Measurements from ENCODE around the gene CCNL2. TPM values are rescaled to one million over a fixed set of nuclear protein-coding genes. Genes with fewer than 3 reads are reported as not detected.
"Not testable (repeated sequence)": the region's sequence is repeated elsewhere in the genome, so short reads cannot be mapped to it uniquely, and the experiment has no call there.

The CCNL2 gene
- 100 to 1,000 TPM in 1 of 2 experiments, 10 to 100 TPM in 1; 97.7 to 108 TPM for total RNA-seq

DNA sequence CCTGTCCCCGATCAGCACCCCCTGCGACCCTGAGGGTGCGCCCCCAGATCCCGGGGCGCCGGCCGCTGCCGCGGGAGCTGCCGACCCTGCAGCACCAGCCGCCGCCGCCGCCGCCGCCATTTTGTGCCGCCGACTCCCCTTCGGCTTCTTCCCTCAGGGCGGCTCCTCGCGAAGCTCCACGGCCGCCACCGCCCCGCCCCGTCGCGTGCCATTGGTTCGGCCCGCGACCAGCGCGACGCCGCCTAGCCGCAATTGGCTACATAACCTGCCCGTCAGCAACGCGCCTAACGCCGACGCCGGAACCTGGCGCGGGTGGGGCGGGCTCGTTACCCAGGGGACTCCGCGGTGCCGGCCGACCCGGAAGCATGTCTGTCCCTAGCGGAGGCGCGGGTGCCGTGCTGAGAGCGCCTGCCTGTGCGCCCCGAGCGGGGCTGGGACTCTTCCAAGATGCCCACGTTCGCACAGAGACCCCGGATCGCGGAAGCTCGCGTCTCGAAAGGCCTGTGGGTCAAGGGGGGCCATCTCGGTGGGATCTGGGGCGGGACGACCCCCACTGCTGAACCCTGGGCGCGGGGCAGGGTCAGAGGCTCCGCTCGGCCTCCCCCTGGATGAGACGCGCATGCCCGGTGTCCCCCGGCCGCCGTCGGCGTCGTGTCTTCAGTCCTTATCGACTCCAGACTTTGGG, at the start of gene CCNL2:
CCNL2 (minus strand) TSS at position 149 of the 685 bp plus-strand sequence; CDS start at position 120, 29 bp downstream.
- H3K36me3 Mint-ChIP-seq (ENCODE audit: low read depth), result peaks cover 52% of the 10 kb centered on the region
- peak within 1 kb of the TSS; percentile 91 for H3K4me3 Mint-ChIP-seq
- H3K9me3 Mint-ChIP-seq, result no peaks in the 10 kb centered on the region
- intact Hi-C loops (cut with micrococcal nuclease), result loop anchor here (1.0 to 2.0 kb wide), 5 partner anchors 8 to 175 kb away; partner anchors contain the start of genes ATAD3A, AURKAIP1, MRPL20 and SSU72
- no peaks in the 10 kb centered on the region for H3K27me3 Mint-ChIP-seq (ENCODE audit: low read depth)
- peak within 1 kb of the TSS; percentile 85 for H3K27ac Mint-ChIP-seq
- DNase-seq, result peak; percentile 99
- H3K4me1 Mint-ChIP-seq (ENCODE audit: low read depth), result peaks cover 57% of the 10 kb centered on the region
- CTCF ChIA-PET, result interaction anchor here (0.8 to 2.6 kb wide), 4 partner anchors 10 to 42 kb away, joined by 3 to 14 read pairs (median 4); no protein-coding TSS in a partner anchor

DNA sequence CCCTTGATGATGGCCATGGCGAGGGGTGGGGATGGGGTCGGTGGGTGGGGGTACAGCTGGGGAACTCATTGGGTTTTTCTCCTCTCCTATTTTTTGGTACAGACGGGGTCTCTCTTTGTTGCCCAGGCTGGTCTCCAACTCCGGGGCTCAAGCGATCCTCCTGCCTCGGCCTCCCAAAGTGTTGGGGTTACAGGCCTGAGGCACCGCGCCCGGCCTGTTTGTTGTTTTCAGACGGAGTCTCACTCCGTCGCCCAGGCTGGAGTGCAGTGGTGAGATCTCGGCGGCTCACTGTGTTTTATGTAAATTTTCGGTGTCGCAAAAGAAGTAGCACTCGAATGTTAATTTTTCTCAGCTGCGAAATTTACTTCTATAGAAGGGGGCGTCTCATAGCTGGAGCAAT, 47.5 kb upstream of the CCNL2 start:
- H3K9me3 Mint-ChIP-seq; H3K27ac Mint-ChIP-seq; DNase-seq; intact Hi-C loops (cut with micrococcal nuclease); H3K4me1 Mint-ChIP-seq (ENCODE audit: low read depth); H3K4me3 Mint-ChIP-seq; H3K36me3 Mint-ChIP-seq (ENCODE audit: low read depth); CTCF ChIA-PET; H3K27me3 Mint-ChIP-seq (ENCODE audit: low read depth): not testable (repeated sequence)

DNA sequence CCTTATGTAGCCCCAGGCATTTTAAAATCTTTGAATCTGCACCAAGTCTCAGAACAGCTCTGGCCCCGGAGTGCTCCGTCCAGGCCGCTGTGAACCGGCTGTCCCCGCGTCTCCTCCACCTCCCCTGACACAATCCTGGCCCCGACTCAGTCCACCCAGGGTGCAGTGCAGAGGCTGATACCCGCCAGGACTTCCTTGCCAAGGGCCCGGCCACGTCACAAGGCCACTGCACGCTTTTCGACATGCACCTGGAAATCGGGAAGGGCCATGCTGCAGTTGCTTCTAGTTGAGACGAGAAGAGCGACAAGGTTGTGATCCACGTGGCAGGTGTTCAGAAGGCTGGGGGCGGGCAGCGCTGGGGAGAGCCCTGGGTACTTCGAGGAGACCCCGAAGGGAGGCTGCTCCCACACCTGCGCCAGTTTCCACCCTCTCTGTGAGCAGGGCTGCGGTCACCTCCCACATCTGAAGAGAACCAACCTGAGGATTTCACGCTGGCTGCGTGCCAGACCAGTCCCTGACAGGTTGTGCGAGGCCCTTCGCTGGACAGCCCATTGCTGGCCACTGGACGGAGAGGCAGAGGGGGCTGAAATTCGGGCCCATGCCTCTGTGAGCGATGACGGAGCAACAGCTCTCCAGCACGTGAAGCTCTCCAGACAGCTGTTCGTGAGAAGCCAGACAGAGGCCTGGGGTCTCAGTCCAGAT, 43.1 kb upstream of the CCNL2 start:
- DNase-seq, result no peak
- CTCF ChIA-PET, result interaction anchor here (0.6 to 2.5 kb wide), 3 partner anchors 13 to 63 kb away, joined by 3 to 11 read pairs (median 3); no protein-coding TSS in a partner anchor
- intact Hi-C loops (cut with micrococcal nuclease), result no loop called here
- Mint-ChIP-seq H3K9me3 (no peaks in the 10 kb centered on the region), H3K4me1 (ENCODE audit: low read depth) (peaks cover 3% of the 10 kb centered on the region), H3K4me3 (no peak overlapping the region), H3K27me3 (ENCODE audit: low read depth) (peaks cover 10% of the 10 kb centered on the region), H3K36me3 (ENCODE audit: low read depth) (no peaks in the 10 kb centered on the region), H3K27ac (no peak overlapping the region)

DNA sequence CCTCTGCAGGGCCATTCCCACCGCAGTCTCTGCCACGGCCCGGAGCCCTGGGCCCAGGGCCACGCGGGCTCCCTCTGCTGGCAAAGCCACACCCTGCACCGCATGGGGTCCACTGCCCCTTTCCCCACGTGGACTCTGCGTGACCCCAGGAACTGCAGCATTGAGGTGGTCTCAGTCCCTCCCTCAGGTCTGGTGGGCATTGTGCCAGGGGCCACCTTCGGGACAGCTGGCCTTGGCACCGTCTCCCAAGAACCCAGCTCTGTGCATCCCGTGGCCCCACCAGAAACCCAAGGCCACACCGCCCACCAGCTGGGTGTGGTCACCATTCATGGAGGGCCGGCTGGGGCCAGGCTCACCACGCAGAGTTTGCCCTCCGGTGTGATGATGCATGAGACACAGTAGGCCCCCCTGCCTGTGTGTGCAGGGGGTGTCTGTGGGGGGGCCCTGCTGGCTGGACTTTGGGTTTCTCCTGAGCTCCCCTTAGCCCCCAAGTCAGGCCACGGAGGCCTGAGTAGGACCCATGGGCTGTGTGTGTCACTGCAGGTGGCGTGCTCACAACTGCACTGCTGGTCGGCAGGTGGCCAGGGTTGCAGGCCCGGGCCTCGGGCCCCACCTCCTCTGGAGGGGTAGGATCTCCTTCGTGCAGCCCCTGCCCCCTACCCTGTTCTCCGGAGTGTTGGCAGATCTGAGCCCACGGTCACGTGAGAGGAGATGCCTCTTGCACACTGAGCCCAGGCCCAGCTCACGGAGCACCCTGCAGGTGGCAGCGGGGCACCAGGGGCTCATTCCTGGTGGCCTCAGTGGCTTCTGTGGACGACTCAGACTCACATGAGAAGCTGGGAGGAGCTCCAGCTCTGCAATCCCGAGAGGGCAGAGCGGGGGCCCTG, 42.1 kb upstream of the CCNL2 start:
- peaks cover 5% of the 10 kb centered on the region for H3K4me1 Mint-ChIP-seq (ENCODE audit: low read depth)
- H3K9me3 Mint-ChIP-seq, result no peaks in the 10 kb centered on the region
- no peaks in the 10 kb centered on the region for H3K36me3 Mint-ChIP-seq (ENCODE audit: low read depth)
- H3K4me3 Mint-ChIP-seq, result no peak overlapping the region
- intact Hi-C loops (cut with micrococcal nuclease), result loop anchor here (1.0 kb wide), 2 partner anchors 64 to 66 kb away; partner anchors contain the start of gene AURKAIP1
- H3K27me3 Mint-ChIP-seq (ENCODE audit: low read depth), result peaks cover 14% of the 10 kb centered on the region
- peak; percentile 60 for DNase-seq
- CTCF ChIA-PET, result interaction anchor here (0.6 to 2.5 kb wide), 14 partner anchors 9 to 311 kb away, joined by 3 to 14 read pairs (median 4); partner anchors contain the start of gene CCNL2
- no peak overlapping the region for H3K27ac Mint-ChIP-seq

DNA sequence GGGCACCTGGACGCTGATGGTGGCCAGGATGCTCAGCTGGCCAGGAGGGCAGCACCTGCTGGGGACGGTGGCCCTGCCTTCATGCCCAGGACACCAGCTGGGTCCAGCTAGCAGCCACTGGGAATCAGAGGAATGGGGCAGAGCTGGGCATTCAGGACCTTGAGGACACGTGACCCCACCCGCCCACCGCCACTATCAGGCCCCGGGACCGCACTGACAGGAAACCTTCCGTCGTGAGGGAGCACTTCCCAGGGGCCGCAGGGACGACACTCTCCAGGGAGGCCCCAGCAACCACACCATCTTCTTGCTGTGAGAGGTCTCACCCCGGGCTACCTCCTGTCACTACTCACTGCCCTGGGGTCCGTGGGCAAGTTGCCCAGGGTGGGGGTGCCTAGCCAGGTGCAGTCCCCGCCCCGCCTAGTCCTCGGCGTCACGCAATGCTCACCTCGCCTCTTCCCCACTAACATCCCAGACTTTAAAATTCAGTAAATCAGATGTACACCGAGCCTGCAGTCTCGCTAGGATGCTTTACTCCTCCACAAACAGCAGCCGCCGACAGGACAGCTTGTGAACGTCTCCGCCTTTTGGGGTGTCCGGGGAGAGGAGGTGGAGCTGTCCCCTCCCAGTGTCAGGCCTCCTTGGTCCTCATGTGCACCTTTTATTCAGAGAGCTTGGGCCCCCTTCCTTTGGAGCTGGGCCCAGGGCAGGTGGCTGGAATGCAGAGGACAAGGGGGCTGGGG, 41.3 kb upstream of the CCNL2 start:
- no peaks in the 10 kb centered on the region for H3K36me3 Mint-ChIP-seq (ENCODE audit: low read depth)
- no peak for DNase-seq
- CTCF ChIA-PET, result interaction anchor here (0.6 to 2.5 kb wide), 10 partner anchors 8 to 311 kb away, joined by 3 to 14 read pairs (median 4); partner anchors contain the start of gene CCNL2
- peaks cover 6% of the 10 kb centered on the region for H3K4me1 Mint-ChIP-seq (ENCODE audit: low read depth)
- no peaks in the 10 kb centered on the region for H3K9me3 Mint-ChIP-seq
- peaks cover 18% of the 10 kb centered on the region for H3K27me3 Mint-ChIP-seq (ENCODE audit: low read depth)
- H3K4me3 Mint-ChIP-seq, result no peak overlapping the region
- intact Hi-C loops (cut with micrococcal nuclease), result loop anchor here (1.0 kb wide), 2 partner anchors 65 kb away; partner anchors contain the start of gene AURKAIP1
- no peak overlapping the region for H3K27ac Mint-ChIP-seq

DNA sequence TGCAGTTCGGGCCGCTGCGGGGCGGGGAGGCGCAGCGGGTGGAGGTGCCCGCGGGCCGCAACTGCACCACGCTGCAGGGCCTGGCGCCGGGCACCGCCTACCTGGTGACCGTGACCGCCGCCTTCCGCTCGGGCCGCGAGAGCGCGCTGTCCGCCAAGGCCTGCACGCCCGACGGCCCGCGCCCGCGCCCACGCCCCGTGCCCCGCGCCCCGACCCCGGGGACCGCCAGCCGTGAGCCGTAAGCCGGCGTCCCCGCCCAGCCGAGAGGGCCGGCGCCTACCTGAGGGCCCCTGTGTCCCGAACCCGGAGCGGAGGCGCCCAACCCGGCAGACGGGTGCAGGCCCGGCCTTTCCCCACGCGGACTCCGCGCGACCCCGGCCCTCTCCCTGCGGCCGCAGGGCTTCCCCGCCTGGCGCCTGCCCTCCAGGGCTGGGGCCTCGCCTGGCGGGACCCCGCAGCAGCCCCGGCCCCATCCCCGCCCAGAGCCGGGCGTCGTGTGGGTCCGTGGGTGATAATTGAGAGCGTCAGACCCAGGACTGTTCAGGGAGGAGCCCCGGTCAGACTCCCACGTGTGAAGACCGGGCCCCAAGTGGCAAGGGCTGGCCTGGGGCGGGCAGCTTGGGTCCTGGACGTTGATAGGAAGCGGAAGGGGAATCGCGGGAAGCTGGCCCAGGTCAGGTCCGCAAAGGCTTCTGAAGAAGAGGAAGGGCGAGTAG, 40.6 kb upstream of the CCNL2 start:
- intact Hi-C loops (cut with micrococcal nuclease), result no loop called here
- H3K9me3 Mint-ChIP-seq, result no peaks in the 10 kb centered on the region

DNA sequence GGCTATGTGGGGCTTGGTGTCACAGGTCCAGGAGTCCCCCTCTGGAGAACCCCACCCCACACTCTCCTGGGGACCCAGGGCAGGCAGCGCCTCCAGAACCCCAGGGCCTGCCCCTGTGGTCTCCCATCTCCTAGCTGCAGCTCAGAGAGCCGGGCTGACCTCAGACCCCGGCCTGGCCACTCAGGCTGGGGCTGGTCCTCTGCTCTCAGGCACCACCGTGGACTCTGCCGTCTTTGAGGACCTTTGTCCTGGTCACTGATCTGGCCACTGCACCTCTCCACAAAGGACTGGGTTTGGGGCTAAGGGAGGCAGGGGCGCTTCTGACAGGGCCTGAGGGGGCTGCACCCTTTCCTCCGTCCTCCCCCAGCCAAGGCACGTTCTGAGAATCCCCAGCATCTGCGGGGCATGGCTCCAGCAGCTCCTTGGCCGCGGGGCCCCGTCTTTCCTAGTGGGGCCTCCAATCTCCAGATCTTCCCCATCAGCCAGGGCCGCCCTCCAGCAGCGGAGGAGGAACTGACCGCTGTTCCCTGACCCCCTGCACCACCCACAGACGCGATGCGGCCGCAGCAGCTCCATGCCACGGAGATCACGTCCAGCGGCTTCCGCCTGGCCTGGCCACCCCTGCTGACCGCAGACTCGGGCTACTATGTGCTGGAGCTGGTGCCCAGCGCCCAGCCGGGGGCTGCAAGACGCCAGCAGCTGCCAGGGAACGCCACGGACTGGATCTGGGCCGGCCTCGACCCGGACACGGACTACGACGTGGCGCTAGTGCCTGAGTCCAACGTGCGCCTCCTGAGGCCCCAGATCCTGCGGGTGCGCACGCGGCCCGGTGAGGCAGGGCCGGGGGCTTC, 39.6 kb upstream of the CCNL2 start:
- H3K36me3 Mint-ChIP-seq (ENCODE audit: low read depth), result no peaks in the 10 kb centered on the region
- intact Hi-C loops (cut with micrococcal nuclease), result no loop called here
- H3K27ac Mint-ChIP-seq, result no peak overlapping the region
- CTCF ChIA-PET, result no interaction called here
- H3K27me3 Mint-ChIP-seq (ENCODE audit: low read depth), result peaks cover 23% of the 10 kb centered on the region
- H3K4me3 Mint-ChIP-seq, result no peak overlapping the region
- H3K4me1 Mint-ChIP-seq (ENCODE audit: low read depth), result peaks cover 11% of the 10 kb centered on the region
- no peak for DNase-seq
- H3K9me3 Mint-ChIP-seq, result no peaks in the 10 kb centered on the region

More for the DNA sequence above, 40.6 kb upstream of the CCNL2 start:
- H3K27ac Mint-ChIP-seq, result no peak overlapping the region
- peaks cover 11% of the 10 kb centered on the region for H3K4me1 Mint-ChIP-seq (ENCODE audit: low read depth)
- CTCF ChIA-PET, result interaction anchor here (1.1 to 2.5 kb wide), 4 partner anchors 11 to 62 kb away, joined by 4 to 14 read pairs (median 8); partner anchors contain the start of gene CCNL2
- peaks cover 23% of the 10 kb centered on the region for H3K27me3 Mint-ChIP-seq (ENCODE audit: low read depth)
- no peak overlapping the region for H3K4me3 Mint-ChIP-seq
- no peak for DNase-seq
- H3K36me3 Mint-ChIP-seq (ENCODE audit: low read depth), result no peaks in the 10 kb centered on the region

DNA sequence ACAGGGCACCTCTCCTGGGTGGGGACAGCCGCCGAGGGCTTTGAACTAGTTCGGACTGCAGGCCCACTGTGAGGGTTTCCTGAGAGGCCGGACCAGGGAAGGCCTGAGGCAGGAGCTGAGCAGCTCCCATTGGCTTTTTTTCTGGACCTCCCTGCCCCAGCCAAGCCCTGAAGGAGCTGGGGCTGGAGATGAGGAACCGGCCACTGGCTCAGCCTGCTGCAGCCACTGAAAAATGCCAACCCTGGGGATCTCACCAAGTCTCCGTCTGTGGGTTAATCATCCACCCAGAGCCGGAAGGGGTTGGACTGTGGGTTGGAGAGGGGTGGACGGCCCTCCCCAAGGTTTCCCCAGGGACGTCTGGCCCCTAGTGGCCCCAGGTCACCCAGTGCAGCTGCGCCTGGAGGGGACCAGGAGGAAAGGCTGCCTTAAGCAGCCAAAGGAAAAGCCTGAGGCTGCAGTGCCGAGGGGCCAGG, 38.8 kb upstream of the CCNL2 start:
- no peak overlapping the region for H3K4me3 Mint-ChIP-seq
- CTCF ChIA-PET, result no interaction called here
- no peak for DNase-seq
- intact Hi-C loops (cut with micrococcal nuclease), result no loop called here
- peaks cover 23% of the 10 kb centered on the region for H3K27me3 Mint-ChIP-seq (ENCODE audit: low read depth)
- H3K4me1 Mint-ChIP-seq (ENCODE audit: low read depth), result peaks cover 14% of the 10 kb centered on the region
- no peaks in the 10 kb centered on the region for H3K9me3 Mint-ChIP-seq
- H3K36me3 Mint-ChIP-seq (ENCODE audit: low read depth), result no peaks in the 10 kb centered on the region
- no peak overlapping the region for H3K27ac Mint-ChIP-seq

DNA sequence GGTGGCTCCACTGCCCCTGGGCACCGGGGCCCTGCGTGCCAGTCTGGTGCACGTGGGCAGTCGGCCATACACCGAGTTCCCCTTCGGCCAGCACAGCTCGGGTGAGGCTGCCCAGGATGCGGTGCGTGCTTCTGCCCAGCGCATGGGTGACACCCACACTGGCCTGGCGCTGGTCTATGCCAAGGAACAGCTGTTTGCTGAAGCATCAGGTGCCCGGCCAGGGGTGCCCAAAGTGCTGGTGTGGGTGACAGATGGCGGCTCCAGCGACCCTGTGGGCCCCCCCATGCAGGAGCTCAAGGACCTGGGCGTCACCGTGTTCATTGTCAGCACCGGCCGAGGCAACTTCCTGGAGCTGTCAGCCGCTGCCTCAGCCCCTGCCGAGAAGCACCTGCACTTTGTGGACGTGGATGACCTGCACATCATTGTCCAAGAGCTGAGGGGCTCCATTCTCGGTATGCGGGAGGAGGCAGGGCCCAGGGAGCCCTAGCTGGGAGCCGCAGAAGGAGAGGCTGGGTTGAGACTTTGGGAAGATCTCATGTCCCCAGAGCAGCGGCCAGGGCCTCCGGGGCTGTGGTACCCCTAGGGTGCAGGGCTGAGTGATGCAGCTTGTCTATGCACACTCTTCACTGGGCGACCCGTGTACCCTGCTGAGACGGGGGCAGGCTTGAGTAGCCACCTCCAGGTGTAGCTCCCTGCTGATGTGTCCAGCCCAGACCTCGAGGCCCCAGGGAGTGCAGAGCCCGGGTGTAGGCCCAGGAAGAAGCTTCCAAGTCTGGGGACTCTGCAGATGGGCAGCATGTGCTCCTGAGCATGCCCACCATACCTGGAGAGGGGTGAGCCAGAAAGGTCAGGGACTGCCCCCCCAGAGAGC, 38.1 kb upstream of the CCNL2 start:
- Mint-ChIP-seq H3K9me3 (no peaks in the 10 kb centered on the region), H3K27ac (no peak overlapping the region), H3K36me3 (ENCODE audit: low read depth) (no peaks in the 10 kb centered on the region), H3K27me3 (ENCODE audit: low read depth) (peaks cover 25% of the 10 kb centered on the region), H3K4me1 (ENCODE audit: low read depth) (peaks cover 14% of the 10 kb centered on the region), H3K4me3 (no peak overlapping the region)
- CTCF ChIA-PET, result no interaction called here
- intact Hi-C loops (cut with micrococcal nuclease), result no loop called here
- no peak for DNase-seq

DNA sequence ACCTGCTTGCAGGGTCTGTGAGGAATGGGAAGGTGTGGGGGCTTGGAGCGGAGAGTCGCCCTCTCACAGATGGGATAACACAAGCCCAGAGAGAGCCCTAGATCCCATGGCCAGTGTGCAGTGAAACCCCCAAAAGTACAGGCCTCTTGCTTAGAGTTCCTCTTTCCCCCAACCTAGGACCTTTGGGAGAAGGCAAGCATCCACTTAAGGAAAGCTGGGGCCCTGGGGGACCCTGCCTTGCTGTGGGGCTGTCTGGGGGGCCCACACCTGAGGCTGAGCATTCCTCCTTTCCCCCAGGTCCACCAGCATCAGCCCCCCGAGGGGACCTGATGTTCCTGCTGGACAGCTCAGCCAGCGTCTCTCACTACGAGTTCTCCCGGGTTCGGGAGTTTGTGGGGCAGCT, 37.5 kb upstream of the CCNL2 start:
- H3K9me3 Mint-ChIP-seq, result no peaks in the 10 kb centered on the region
- no peak for DNase-seq
- no peak overlapping the region for H3K27ac Mint-ChIP-seq
- no peaks in the 10 kb centered on the region for H3K36me3 Mint-ChIP-seq (ENCODE audit: low read depth)
- peaks cover 14% of the 10 kb centered on the region for H3K4me1 Mint-ChIP-seq (ENCODE audit: low read depth)
- peak overlapping the region; percentile 60 for H3K4me3 Mint-ChIP-seq
- peaks cover 25% of the 10 kb centered on the region for H3K27me3 Mint-ChIP-seq (ENCODE audit: low read depth)
- CTCF ChIA-PET, result no interaction called here
- intact Hi-C loops (cut with micrococcal nuclease), result no loop called here

Data from activated naive CD4-positive, alpha-beta T cell treated with anti-CD3 and anti-CD28 coated beads for 36 hours (primary cell).